Measurements from ENCODE around the gene ALDH3B2.

- TF ChIP-seq CTCF (IDR thresholded peaks at IDR 0.05; ENCODE audit: insufficient read depth, low read length, poor library complexity, severe bottlenecking): no peak
- no peak for TF ChIP-seq EZH2phosphoT487 (conservative IDR thresholded peaks at IDR 0.05; ENCODE audit: low read length)
These were observed 10.2 kb downstream of the ALDH3B2 start for GRCh38 chr11:67664213-67664585.
